NK-92 (cell line): Measurements from ENCODE around the gene ZDHHC11.

Experiments
- DNase-seq: peaks from one replicate; lab custom pipeline; 2025; ENCODE audit not compliant: unreplicated experiment; lab: John Stamatoyannopoulos, UW

ZDHHC11 gene

GRCh38 chr5:850511-851006 is at the start of gene ZDHHC11:
Gene ZDHHC11, minus strand, starts transcription at chr5:850986. Its CDS starts 384 bp downstream, at chr5:850602.
- no peak for DNase-seq

GRCh38 chr5:893711-894110 is 42.9 kb upstream of the ZDHHC11 start:
- no peak for DNase-seq

- no peak for DNase-seq
Observed at GRCh38 chr5:893137-893506, 42.3 kb upstream of the ZDHHC11 start.

GRCh38 chr5:892394-893136 is 41.8 kb upstream of the ZDHHC11 start, which contains the start of the genes BRD9 and TRIP13:
Gene BRD9, minus strand, starts transcription at chr5:892801. Its CDS starts 144 bp downstream, at chr5:892657.
Gene TRIP13, plus strand, starts transcription at chr5:892884. Its CDS starts 115 bp downstream, at chr5:892999.
- DNase-seq: no peak

GRCh38 chr5:891837-892393 is 41.1 kb upstream of the ZDHHC11 start:
- no peak for DNase-seq

- no peak for DNase-seq
Observed at GRCh38 chr5:891117-891836, 40.5 kb upstream of the ZDHHC11 start.

GRCh38 chr5:889075-889710 is 38.4 kb upstream of the ZDHHC11 start:
- DNase-seq: no peak

- DNase-seq: no peak
Observed at GRCh38 chr5:888638-889035, 37.9 kb upstream of the ZDHHC11 start.

GRCh38 chr5:887947-888637 is 37.3 kb upstream of the ZDHHC11 start:
- no peak for DNase-seq

GRCh38 chr5:886716-887325 is 36.0 kb upstream of the ZDHHC11 start:
- DNase-seq: no peak

- DNase-seq: no peak
Observed at GRCh38 chr5:886036-886435, 35.2 kb upstream of the ZDHHC11 start.

- no peak for DNase-seq
Observed at GRCh38 chr5:885529-885928, 34.7 kb upstream of the ZDHHC11 start.

- DNase-seq: no peak
Observed at GRCh38 chr5:885127-885442, 34.3 kb upstream of the ZDHHC11 start.

- DNase-seq: no peak
Observed at GRCh38 chr5:884345-885126, 33.8 kb upstream of the ZDHHC11 start.

GRCh38 chr5:883475-884181 is 32.8 kb upstream of the ZDHHC11 start:
- DNase-seq: no peak

GRCh38 chr5:882253-883183 is 31.7 kb upstream of the ZDHHC11 start:
- DNase-seq: no peak

GRCh38 chr5:881551-881935 is 30.8 kb upstream of the ZDHHC11 start:
- no peak for DNase-seq
